ENCODE data around the gene EHBP1.

DNA sequence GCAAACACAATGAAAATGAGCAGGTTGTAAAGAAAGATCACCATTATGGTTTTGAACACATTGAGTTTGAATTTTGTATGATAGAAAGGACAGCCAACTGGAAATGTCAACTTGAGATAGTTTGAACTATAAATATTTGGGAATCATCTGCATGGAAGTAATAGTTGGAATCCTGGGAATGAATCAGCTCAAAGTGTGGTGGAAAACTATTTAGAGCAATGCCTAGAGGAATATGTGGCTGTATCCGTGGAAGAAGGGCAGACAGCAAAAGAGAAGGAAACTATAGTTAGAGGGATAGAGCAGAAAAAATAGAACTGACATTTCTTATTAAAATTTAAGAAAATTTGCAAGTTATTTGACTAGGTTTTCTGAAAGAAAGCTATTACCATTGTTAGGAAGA is 232.6 kb downstream of the EHBP1 start:
- TF ChIP-seq, protein P1, sequence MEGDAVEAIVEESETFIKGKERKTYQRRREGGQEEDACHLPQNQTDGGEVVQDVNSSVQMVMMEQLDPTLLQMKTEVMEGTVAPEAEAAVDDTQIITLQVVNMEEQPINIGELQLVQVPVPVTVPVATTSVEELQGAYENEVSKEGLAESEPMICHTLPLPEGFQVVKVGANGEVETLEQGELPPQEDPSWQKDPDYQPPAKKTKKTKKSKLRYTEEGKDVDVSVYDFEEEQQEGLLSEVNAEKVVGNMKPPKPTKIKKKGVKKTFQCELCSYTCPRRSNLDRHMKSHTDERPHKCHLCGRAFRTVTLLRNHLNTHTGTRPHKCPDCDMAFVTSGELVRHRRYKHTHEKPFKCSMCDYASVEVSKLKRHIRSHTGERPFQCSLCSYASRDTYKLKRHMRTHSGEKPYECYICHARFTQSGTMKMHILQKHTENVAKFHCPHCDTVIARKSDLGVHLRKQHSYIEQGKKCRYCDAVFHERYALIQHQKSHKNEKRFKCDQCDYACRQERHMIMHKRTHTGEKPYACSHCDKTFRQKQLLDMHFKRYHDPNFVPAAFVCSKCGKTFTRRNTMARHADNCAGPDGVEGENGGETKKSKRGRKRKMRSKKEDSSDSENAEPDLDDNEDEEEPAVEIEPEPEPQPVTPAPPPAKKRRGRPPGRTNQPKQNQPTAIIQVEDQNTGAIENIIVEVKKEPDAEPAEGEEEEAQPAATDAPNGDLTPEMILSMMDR (IDR thresholded peaks at IDR 0.05 in 4 of 5, conservative IDR thresholded peaks at IDR 0.05 in 1 of 5), result no peak
- no peak for TF ChIP-seq POLR2A (IDR thresholded peaks at IDR 0.05)

All from gastrocnemius medialis (tissue), 4 donors.